ENCODE measurements around the gene ABAT. TPM values are rescaled to one million over a fixed set of nuclear protein-coding genes. Genes with fewer than 3 reads are reported as not detected.

Gene ABAT
- total RNA-seq, 2 donors from 2014 or later: 67.4 to 74.7 TPM

DNA sequence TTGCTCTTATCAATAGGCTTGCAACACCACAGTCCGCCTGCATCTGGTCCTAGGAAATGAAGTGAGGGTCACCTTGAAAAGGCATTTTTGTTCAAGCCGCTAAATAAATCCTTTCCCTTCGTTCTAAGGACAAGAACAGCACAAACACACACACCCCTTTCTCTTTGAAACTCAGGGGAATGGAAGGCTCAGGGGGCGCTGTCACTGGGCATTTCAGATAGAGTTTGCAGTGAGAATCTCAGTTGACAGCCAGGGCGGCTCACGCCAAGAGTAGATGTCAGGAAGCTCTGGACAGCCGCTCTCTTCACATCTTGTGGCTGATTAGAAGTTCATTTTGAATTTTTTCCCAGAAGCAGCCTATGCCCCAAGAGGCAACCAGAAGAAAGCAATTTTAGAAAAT is 39.8 kb downstream of the ABAT start:
- WGBS: 87% methylated on average over 7 of the region's 7 CpGs
- DNase-seq (ENCODE audit: low spot score): no peak
- Histone ChIP-seq H3K27me3 (replicated peaks; ENCODE audit: insufficient read depth) (no peaks in the 10 kb centered on the region), H3K27ac (no peak overlapping the region), H3K4me1 (replicated peaks) (no peaks in the 10 kb centered on the region), H3K4me3 (no peak overlapping the region), H3K36me3 (no peaks in the 10 kb centered on the region), H3K9me3 (no peaks in the 10 kb centered on the region)
- intact Hi-C loops (cut with DNase I): no loop called here
- TF ChIP-seq POLR2AphosphoS5 (IDR thresholded peaks at IDR 0.05): no peak
- TF ChIP-seq, protein P1, sequence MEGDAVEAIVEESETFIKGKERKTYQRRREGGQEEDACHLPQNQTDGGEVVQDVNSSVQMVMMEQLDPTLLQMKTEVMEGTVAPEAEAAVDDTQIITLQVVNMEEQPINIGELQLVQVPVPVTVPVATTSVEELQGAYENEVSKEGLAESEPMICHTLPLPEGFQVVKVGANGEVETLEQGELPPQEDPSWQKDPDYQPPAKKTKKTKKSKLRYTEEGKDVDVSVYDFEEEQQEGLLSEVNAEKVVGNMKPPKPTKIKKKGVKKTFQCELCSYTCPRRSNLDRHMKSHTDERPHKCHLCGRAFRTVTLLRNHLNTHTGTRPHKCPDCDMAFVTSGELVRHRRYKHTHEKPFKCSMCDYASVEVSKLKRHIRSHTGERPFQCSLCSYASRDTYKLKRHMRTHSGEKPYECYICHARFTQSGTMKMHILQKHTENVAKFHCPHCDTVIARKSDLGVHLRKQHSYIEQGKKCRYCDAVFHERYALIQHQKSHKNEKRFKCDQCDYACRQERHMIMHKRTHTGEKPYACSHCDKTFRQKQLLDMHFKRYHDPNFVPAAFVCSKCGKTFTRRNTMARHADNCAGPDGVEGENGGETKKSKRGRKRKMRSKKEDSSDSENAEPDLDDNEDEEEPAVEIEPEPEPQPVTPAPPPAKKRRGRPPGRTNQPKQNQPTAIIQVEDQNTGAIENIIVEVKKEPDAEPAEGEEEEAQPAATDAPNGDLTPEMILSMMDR (IDR thresholded peaks at IDR 0.05): no peak
- no peak for TF ChIP-seq POLR2A (IDR thresholded peaks at IDR 0.05)

DNA sequence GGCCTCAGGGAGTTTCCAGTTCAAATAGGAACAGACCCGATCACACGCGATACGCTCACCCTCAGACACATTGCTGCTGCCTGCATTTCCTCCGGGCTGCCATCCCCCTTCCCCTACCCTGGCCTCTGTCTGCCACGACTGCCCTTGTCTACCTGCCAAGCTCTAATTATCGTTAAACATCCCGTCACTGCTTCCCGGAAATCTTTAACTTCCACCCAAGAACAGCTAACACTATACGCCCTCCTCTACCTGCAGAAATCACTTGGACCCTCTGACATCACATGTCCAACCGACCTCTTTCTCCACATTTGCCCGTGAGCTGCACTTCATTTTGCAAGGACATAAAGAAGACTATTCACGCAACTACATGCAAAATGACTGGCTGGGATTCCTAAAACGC is 40.4 kb downstream of the ABAT start:
- TF ChIP-seq, protein P1 (IDR thresholded peaks at IDR 0.05): no peak
- TF ChIP-seq POLR2AphosphoS5 (IDR thresholded peaks at IDR 0.05) (no peak), POLR2A (IDR thresholded peaks at IDR 0.05) (no peak)
- H3K36me3 ChIP-seq: no peaks in the 10 kb centered on the region
- no peaks in the 10 kb centered on the region for H3K27me3 ChIP-seq (replicated peaks; ENCODE audit: insufficient read depth)
- no peak overlapping the region for H3K4me3 ChIP-seq
- no peaks in the 10 kb centered on the region for H3K4me1 ChIP-seq (replicated peaks)
- no peaks in the 10 kb centered on the region for H3K9me3 ChIP-seq
- 74% methylated on average over 14 of the region's 14 CpGs for WGBS
- intact Hi-C loops (cut with DNase I): no loop called here
- no peak overlapping the region for H3K27ac ChIP-seq
- no peak for DNase-seq (ENCODE audit: low spot score)

GRCh38 chr16:8716052-8716451 is 41.6 kb downstream of the ABAT start:
- intact Hi-C loops (cut with DNase I): no loop called here
- Histone ChIP-seq H3K27me3 (replicated peaks; ENCODE audit: insufficient read depth) (no peaks in the 10 kb centered on the region), H3K4me1 (replicated peaks) (peaks cover 2% of the 10 kb centered on the region), H3K9me3 (no peaks in the 10 kb centered on the region), H3K4me3 (no peak overlapping the region), H3K27ac (no peak overlapping the region), H3K36me3 (no peaks in the 10 kb centered on the region)
- WGBS: 92% methylated on average over 6 of the region's 6 CpGs
- DNase-seq (ENCODE audit: low spot score): no peak
- TF ChIP-seq, protein P1 (IDR thresholded peaks at IDR 0.05): no peak
- TF ChIP-seq POLR2A (IDR thresholded peaks at IDR 0.05) (no peak), POLR2AphosphoS5 (IDR thresholded peaks at IDR 0.05) (no peak)

GRCh38 chr16:8716592-8716991 is 42.2 kb downstream of the ABAT start:
- Histone ChIP-seq H3K9me3 (no peaks in the 10 kb centered on the region), H3K27me3 (replicated peaks; ENCODE audit: insufficient read depth) (no peaks in the 10 kb centered on the region), H3K4me1 (replicated peaks) (peaks cover 7% of the 10 kb centered on the region), H3K4me3 (no peak overlapping the region), H3K27ac (no peak overlapping the region), H3K36me3 (no peaks in the 10 kb centered on the region)
- TF ChIP-seq, protein P1 (IDR thresholded peaks at IDR 0.05): no peak
- peak; percentile 67 for TF ChIP-seq POLR2AphosphoS5 (IDR thresholded peaks at IDR 0.05)
- intact Hi-C loops (cut with DNase I): no loop called here
- 58% methylated on average over 10 of the region's 10 CpGs for WGBS
- peak; percentile 75 for DNase-seq (ENCODE audit: low spot score)

GRCh38 chr16:8717469-8717868 is 43.1 kb downstream of the ABAT start:
- Histone ChIP-seq H3K9me3 (no peaks in the 10 kb centered on the region), H3K4me3 (no peak overlapping the region), H3K27ac (no peak overlapping the region), H3K4me1 (replicated peaks) (peaks cover 7% of the 10 kb centered on the region), H3K36me3 (no peaks in the 10 kb centered on the region), H3K27me3 (replicated peaks; ENCODE audit: insufficient read depth) (no peaks in the 10 kb centered on the region)
- TF ChIP-seq POLR2A (IDR thresholded peaks at IDR 0.05) (no peak), POLR2AphosphoS5 (IDR thresholded peaks at IDR 0.05) (no peak)
- TF ChIP-seq, protein P1 (IDR thresholded peaks at IDR 0.05): no peak
- no peak for DNase-seq (ENCODE audit: low spot score)
- WGBS: 100% methylated on average over 2 of the region's 2 CpGs
- intact Hi-C loops (cut with DNase I): no loop called here
